HG02763 (cell line): ENCODE measurements around the gene CYP2U1.
"Not testable (repeated sequence)": the region's sequence is repeated elsewhere in the genome, so short reads cannot be mapped to it uniquely, and the experiment has no call there.

Experiments
- ATAC-seq: cut with Tn5 transposase; IDR thresholded peaks from one replicate; pipeline ENCODE4 v1.9.1; 2021; ENCODE audit warnings: mild to moderate bottlenecking, moderate library complexity; ENCODE audit not compliant: unreplicated experiment

CYP2U1 gene

GRCh38 chr4:107917500-107917899 lies 13.8 kb upstream of the CYP2U1 start:
- no peak for ATAC-seq

- ATAC-seq: no peak
Measured at GRCh38 chr4:107922486-107923473, 8.6 kb upstream of the CYP2U1 start.

- not testable (repeated sequence) for ATAC-seq
Measured at GRCh38 chr4:107925713-107926112, 5.6 kb upstream of the CYP2U1 start.

GRCh38 chr4:107926875-107927274 lies 4.5 kb upstream of the CYP2U1 start:
- not testable (repeated sequence) for ATAC-seq

- ATAC-seq: peak; percentile 17
Measured at GRCh38 chr4:107931775-107932321, 499 bp downstream of the CYP2U1 start.

- no peak for ATAC-seq
Measured at GRCh38 chr4:107935246-107935645, 3.9 kb downstream of the CYP2U1 start.

GRCh38 chr4:107937040-107937439 lies 5.7 kb downstream of the CYP2U1 start:
- ATAC-seq: no peak

- no peak for ATAC-seq
Measured at GRCh38 chr4:107939307-107939706, 8.0 kb downstream of the CYP2U1 start.

GRCh38 chr4:107945809-107946208 lies 14.5 kb downstream of the CYP2U1 start:
- no peak for ATAC-seq

GRCh38 chr4:107950746-107951540 lies 19.6 kb downstream of the CYP2U1 start:
- ATAC-seq: no peak

- ATAC-seq: no peak
Measured at GRCh38 chr4:107951551-107951950, 20.2 kb downstream of the CYP2U1 start.

- no peak for ATAC-seq
Measured at GRCh38 chr4:107956011-107956410, 24.7 kb downstream of the CYP2U1 start.

- ATAC-seq: no peak
Measured at GRCh38 chr4:107966903-107967302, 35.6 kb downstream of the CYP2U1 start.

- ATAC-seq: not testable (repeated sequence)
Measured at GRCh38 chr4:107967519-107967918, 36.2 kb downstream of the CYP2U1 start.

GRCh38 chr4:107967921-107968320 lies 36.6 kb downstream of the CYP2U1 start:
- ATAC-seq: not testable (repeated sequence)

GRCh38 chr4:107970063-107970798 lies 38.9 kb downstream of the CYP2U1 start:
- no peak for ATAC-seq

GRCh38 chr4:107972605-107973004 lies 41.3 kb downstream of the CYP2U1 start:
- ATAC-seq: no peak

GRCh38 chr4:107974523-107974922 lies 43.2 kb downstream of the CYP2U1 start:
- ATAC-seq: no peak

GRCh38 chr4:107977482-107977881 lies 46.1 kb downstream of the CYP2U1 start:
- ATAC-seq: no peak

- ATAC-seq: no peak
Measured at GRCh38 chr4:107977966-107978705, 46.8 kb downstream of the CYP2U1 start.
